GM23338 (cell line): Measurements from ENCODE around the gene RAET1G.
"Not testable (repeated sequence)": the region's sequence is repeated elsewhere in the genome, so short reads cannot be mapped to it uniquely, and the experiment has no call there.

Source experiments
- CREB1 ChIP-seq: fragments of 250-450 bp; sonication (Bioruptor Pico); IDR thresholded peaks from 2 replicates; pipeline ENCODE4 v1.5.0; 2020; ENCODE audit warnings: low read depth, mild to moderate bottlenecking, moderate library complexity
- CTCF ChIP-seq, 2 experiments: fragments of 200-600 bp in 1 of 2; sonication (generic) in 1 of 2; conservative IDR thresholded peaks; 2 replicates each; pipeline versions ENCODE4 v1.5.1 to v1.6.1; 2016 to 2017; ENCODE audit warnings: antibody characterized with exemption in 2 of 2, low read depth in 2 of 2, mild to moderate bottlenecking in 2 of 2, moderate library complexity in 1 of 2
- EZH2 ChIP-seq: fragments of 200-600 bp; sonication (generic); IDR thresholded peaks from one replicate; pipeline ENCODE4 v1.8.0; 2017; ENCODE audit warnings: antibody characterized with exemption, mild to moderate bottlenecking, low read depth; ENCODE audit not compliant: unreplicated experiment
- EZH2phosphoT487 ChIP-seq: fragments of 200-600 bp; sonication (generic); IDR thresholded peaks from one replicate; pipeline ENCODE4 v1.8.1; 2018; ENCODE audit warnings: antibody characterized with exemption; ENCODE audit not compliant: unreplicated experiment
- REST ChIP-seq: IDR thresholded peaks from one replicate; pipeline ENCODE4 v1.6.1; 2018; ENCODE audit warnings: antibody characterized with exemption; ENCODE audit not compliant: unreplicated experiment

- not testable (repeated sequence) for TF ChIP-seq REST; CTCF (conservative IDR thresholded peaks at IDR 0.05; ENCODE audit: low read depth in 2 of 2); EZH2phosphoT487; EZH2; CREB1
Measured at GRCh38 chr6:149943321-149943720, 20.4 kb upstream of the RAET1G start.
